ENCODE data around the gene CCDC192.
A peak's percentile ranks its signal among the peaks of the same experiment; 100 is the strongest.

CCDC192 gene

GRCh38 chr5:127930311-127930710, 227.1 kb downstream of the CCDC192 start (continued):
- TF ChIP-seq GLIS3 (CRISPR knock-in tag; IDR thresholded peaks at IDR 0.05) (no peak), CSDC2 (CRISPR knock-in tag; IDR thresholded peaks at IDR 0.05) (no peak), CREB5 (CRISPR knock-in tag; IDR thresholded peaks at IDR 0.05; ENCODE audit: low read depth) (no peak), PPARA (CRISPR knock-in tag; IDR thresholded peaks at IDR 0.05; ENCODE audit: borderline replicate concordance) (no peak), BACH2 (CRISPR knock-in tag; IDR thresholded peaks at IDR 0.05; ENCODE audit: borderline replicate concordance) (no peak), ZFP3 (CRISPR knock-in tag; IDR thresholded peaks at IDR 0.05) (no peak), CSRNP3 (CRISPR knock-in tag; IDR thresholded peaks at IDR 0.05) (no peak), ESRRG (CRISPR knock-in tag; IDR thresholded peaks at IDR 0.05) (no peak), PATZ1 (CRISPR knock-in tag; IDR thresholded peaks at IDR 0.05; ENCODE audit: borderline replicate concordance) (no peak)

GRCh38 chr5:127931396-127931795, 228.2 kb downstream of the CCDC192 start:
- peak; percentile 40; the same call in 2 of the 3 replicates for ATAC-seq
- TF ChIP-seq CREB5 (CRISPR knock-in tag; IDR thresholded peaks at IDR 0.05; ENCODE audit: low read depth) (no peak), RARB (CRISPR knock-in tag; IDR thresholded peaks at IDR 0.05) (no peak), TSHZ2 (CRISPR knock-in tag; IDR thresholded peaks at IDR 0.05) (no peak)

- TF ChIP-seq CSDC2 (CRISPR knock-in tag; IDR thresholded peaks at IDR 0.05) (no peak), ZNF565 (CRISPR knock-in tag; conservative IDR thresholded peaks at IDR 0.05; ENCODE audit: low read depth) (no peak), CREB5 (CRISPR knock-in tag; IDR thresholded peaks at IDR 0.05; ENCODE audit: low read depth) (no peak), ZNF70 (CRISPR knock-in tag; IDR thresholded peaks at IDR 0.05) (no peak), ESRRG (CRISPR knock-in tag; IDR thresholded peaks at IDR 0.05) (no peak), OSR1 (CRISPR knock-in tag; IDR thresholded peaks at IDR 0.05) (no peak), ISL1 (CRISPR knock-in tag; IDR thresholded peaks at IDR 0.05) (no peak), TSHZ2 (CRISPR knock-in tag; IDR thresholded peaks at IDR 0.05) (no peak), ARNTL (CRISPR knock-in tag; IDR thresholded peaks at IDR 0.05; ENCODE audit: borderline replicate concordance, low read depth) (no peak)
- no peak for ATAC-seq
Measured at GRCh38 chr5:127933348-127933747, 230.2 kb downstream of the CCDC192 start.

All from SK-N-SH treated with all-trans-retinoic acid at 6 μM for 48 hours (cell line).